NB4 (cell line): Measurements from ENCODE around the gene TSPAN18.

Source experiments
- MYC ChIP-seq: IDR thresholded peaks from 2 replicates; pipeline ENCODE4 v1.6.1; 2011; ENCODE audit warnings: low read depth, low read length
- POLR2A ChIP-seq: IDR thresholded peaks from 2 replicates; pipeline ENCODE4 v1.6.1; 2011; ENCODE audit warnings: mild to moderate bottlenecking; ENCODE audit not compliant: insufficient read length; ENCODE audit errors: extremely low read depth
- TF ChIP-seq, protein P1 (sequence below): IDR thresholded peaks from one replicate; pipeline ENCODE4 v1.5.1; 2012; ENCODE audit warnings: low read depth, low read length
- TF ChIP-seq, protein P2 (sequence below): IDR thresholded peaks from 2 replicates; pipeline ENCODE4 v1.6.1; 2011; ENCODE audit warnings: low read depth, low read length

DNA sequence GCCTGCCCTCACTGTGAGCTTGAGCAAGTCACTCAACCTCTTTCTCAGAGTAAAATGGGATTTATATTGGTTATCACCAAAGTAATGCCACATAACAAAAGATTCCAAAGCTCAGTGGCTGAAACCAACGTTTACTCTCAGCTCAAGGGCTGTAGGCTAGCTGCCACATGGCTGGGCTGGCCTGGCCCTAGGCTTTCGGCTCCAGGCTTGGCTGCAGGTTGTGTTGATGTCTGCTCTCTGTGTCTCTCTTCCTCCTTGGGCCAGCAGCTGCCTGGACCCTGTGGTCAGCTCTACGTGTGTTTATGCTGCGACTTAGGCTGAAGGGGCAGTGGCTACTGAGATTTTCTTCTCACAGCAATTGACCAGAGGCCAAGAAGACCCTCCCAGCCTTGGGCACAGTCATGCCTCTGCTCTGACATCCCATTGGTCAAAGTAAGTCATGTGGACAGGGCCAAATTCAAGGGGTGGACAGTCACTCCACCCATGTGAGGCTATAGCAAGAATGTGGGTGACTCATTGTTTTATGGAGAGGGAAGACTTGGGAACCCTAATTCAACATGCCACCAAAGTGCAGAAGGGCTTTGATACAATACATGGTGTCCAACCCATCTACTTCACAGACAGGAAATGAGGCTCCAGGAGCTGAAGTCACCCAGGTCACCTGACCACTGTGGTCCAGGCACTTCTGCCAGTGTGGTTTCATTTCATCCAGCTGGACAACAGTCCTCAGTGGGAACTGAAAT lies 90.6 kb downstream of the TSPAN18 start:
- TF ChIP-seq, protein P1, sequence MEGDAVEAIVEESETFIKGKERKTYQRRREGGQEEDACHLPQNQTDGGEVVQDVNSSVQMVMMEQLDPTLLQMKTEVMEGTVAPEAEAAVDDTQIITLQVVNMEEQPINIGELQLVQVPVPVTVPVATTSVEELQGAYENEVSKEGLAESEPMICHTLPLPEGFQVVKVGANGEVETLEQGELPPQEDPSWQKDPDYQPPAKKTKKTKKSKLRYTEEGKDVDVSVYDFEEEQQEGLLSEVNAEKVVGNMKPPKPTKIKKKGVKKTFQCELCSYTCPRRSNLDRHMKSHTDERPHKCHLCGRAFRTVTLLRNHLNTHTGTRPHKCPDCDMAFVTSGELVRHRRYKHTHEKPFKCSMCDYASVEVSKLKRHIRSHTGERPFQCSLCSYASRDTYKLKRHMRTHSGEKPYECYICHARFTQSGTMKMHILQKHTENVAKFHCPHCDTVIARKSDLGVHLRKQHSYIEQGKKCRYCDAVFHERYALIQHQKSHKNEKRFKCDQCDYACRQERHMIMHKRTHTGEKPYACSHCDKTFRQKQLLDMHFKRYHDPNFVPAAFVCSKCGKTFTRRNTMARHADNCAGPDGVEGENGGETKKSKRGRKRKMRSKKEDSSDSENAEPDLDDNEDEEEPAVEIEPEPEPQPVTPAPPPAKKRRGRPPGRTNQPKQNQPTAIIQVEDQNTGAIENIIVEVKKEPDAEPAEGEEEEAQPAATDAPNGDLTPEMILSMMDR, result no peak
- no peak for TF ChIP-seq POLR2A
- TF ChIP-seq, protein P2, sequence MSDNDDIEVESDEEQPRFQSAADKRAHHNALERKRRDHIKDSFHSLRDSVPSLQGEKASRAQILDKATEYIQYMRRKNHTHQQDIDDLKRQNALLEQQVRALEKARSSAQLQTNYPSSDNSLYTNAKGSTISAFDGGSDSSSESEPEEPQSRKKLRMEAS, result no peak
- no peak for TF ChIP-seq MYC
